Measurements from ENCODE around the gene CDK4.
"Not testable (repeated sequence)": the region's sequence is repeated elsewhere in the genome, so short reads cannot be mapped to it uniquely, and the experiment has no call there.

Gene CDK4

DNA sequence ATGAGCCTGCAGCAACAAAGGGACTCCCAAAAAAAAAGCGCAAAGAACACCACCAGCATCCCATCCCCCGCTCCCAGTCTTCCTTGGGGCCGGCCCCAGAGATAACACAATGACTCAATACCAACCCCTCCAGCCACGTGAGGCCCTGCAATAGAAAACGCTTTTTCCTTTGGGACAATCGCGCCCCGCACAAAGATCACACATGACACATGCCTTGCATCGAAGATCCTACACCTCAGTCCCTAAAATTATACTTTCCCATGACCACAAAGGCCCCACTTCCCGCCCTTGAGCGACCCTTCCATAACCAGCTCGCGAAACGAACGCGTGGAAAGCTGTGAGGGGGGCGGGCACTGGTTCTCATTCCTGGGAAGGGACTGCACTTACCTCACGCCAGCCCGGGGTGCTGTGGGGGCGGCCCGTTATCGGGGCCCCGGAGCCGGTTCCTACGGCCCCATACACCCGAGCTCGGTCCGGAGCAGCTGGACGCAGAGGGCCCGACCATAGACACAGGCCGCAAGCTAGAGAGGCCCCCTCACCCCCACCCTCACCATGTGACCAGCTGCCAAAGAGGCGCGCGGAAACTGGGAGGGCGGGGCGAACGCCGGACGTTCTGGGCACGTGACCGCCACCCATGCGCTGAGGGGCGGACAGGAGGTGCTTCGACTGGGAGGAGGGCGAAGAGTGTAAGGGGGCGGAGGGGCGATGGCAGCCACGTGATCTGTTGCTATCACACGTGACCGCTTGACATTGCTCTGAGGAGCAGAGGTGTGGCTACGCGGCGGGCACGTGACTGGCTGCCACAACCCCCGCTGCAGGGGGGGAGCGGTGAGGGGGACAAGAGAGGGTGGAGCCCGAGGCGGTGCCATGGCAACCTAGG is at the start of gene CDK4:
Gene CDK4, minus strand, starts transcription at position 523 of the 880 bp plus-strand sequence. CDS start 593 bp downstream, outside the sequence.
- FAIRE-seq: no peak

DNA sequence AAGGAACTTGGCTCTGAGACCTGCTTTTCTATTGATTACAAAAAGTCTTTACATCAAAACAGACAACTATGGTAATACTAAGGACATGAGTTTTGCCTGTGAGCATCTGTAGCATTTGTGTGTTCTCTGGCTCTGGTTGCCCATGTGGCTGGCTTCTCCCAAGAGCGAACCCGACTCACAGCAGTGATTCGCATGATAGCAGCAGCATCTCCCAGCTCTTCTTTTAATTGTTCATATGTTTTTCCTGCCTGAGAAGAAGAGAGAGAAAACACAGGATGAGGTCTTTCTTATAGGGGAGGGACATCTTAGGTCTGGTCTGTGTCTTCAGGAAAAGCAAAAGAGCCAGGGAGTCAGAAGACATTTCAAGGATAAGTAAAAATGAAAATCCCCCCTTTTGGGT is 48.9 kb upstream of the CDK4 start:
- no peak for FAIRE-seq

GRCh38 chr12:57797933-57798332 is 45.8 kb upstream of the CDK4 start:
- no peak for FAIRE-seq

GRCh38 chr12:57796996-57797395 is 44.9 kb upstream of the CDK4 start:
- no peak for FAIRE-seq

DNA sequence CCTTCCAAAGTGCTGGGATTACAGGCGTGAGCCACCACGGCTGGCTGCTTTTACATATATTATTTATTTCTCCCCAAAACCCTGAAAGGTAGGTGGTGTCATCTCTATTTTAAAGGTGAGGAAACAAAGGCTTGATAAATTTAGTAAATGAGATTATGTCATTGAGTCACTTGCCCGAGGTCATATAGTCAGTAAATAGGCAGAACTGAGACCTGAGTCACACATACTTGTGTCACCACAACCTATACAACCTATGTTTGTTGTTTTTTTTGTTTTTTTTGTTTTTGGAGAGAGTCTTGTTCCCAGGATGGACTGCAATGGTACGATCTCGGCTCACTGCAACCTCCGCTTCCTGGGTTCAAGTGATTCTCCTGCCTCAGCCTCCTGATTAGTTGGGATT is 43.2 kb upstream of the CDK4 start:
- no peak for FAIRE-seq

DNA sequence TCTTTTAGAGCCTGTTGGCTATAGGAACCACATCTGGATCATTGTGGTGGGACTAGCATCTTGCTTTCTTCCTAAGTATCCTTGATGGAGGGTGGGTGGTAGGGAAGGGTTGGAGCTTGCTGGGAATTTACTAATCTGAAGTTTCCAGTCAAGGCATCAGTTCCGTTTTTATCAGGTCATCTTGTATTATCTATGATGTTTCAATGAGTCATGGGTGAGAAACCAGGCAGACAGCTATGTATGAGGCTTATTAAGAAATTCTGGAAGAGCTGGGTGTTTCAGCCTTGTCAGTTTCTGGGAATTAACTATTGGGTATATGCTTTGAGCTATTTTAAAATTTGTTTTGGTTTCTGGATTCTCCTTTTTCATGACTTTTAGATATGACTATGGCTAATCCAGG is 41.8 kb upstream of the CDK4 start:
- FAIRE-seq: no peak

DNA sequence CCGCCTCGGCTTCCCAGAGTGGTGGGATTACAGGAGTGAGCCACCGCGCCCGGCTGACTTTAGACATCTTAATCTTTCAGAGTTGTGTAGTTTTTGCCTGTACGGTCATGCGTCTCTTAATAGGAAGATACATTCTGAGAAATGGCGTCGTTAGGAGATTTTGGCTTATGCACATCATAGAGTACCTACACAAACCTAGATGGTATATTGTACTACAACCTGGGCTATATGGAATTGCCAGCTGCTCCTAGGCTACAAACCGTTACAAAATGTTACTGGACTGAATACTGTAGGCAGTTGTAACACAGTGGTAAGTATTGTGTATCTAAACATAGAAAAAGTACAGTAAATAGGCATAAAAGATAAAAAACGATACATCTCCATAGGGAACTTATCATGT is 31.8 kb upstream of the CDK4 start:
- no peak for FAIRE-seq

DNA sequence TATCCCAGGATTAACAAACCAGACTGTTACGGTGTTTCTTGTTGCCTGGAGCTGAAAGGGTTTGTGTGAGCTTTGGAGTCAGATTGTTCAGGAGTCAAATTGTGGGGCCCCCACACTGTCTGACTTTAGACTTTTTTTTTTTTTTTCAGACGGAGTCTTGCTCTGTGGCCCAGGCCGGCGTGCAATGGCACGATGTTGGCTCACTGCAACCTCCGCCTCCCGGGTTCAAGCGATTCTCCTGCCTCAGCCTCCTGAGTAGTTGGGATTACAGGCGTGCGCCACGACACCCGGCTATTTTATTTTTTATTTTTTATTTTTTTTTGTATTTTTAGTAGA is 31.3 kb upstream of the CDK4 start:
- FAIRE-seq: no peak

DNA sequence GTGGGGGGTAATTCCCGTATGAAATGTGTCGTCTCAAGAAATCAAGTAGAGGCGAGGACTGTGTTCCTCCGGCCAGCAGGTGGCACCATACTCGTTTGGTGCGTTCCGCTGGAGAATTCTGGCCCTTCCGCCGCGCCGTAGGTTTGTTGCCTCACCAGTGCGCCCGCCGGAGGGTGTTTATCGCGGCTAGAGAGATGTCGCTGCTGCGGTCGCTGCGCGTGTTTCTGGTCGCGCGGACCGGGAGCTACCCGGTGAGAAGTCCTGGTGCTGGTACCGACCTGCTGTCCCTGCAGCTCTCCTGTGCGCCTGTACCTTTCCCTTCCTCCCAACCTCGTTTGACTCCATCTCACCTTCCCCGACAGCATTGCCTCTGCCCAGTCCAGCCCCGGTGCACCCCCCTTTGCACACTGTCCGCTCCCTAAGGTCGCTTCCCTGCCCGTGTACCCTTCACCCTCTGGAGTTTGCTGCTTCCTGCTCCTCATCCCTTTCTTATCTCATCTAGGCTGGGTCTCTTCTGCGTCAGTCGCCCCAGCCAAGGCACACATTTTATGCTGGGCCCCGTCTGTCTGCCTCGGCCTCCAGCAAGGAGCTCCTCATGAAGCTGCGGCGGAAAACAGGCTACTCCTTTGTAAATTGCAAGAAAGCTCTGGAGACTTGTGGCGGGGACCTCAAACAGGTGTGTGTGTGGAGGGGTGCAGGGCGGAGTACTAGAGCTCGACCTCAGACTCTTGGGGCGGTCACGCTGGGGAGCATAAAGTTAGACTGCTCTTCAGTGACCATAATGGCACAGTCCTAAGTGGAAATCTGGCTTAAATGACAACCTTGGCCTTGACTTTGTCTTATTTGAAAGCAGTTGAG is 30.7 kb upstream of the CDK4 start, which contains the start of gene TSFM:
Gene TSFM, plus strand, starts transcription at position 180 of the 858 bp plus-strand sequence. Its CDS starts 15 bp downstream, at position 195.
- no peak for FAIRE-seq

GRCh38 chr12:57782243-57782607 is 30.1 kb upstream of the CDK4 start:
- FAIRE-seq: no peak

- FAIRE-seq: no peak
Observed at GRCh38 chr12:57781801-57782200, 29.7 kb upstream of the CDK4 start.

- FAIRE-seq: no peak
Observed at GRCh38 chr12:57781244-57781643, 29.1 kb upstream of the CDK4 start.

GRCh38 chr12:57780284-57780897 is 28.3 kb upstream of the CDK4 start:
- FAIRE-seq: no peak

DNA sequence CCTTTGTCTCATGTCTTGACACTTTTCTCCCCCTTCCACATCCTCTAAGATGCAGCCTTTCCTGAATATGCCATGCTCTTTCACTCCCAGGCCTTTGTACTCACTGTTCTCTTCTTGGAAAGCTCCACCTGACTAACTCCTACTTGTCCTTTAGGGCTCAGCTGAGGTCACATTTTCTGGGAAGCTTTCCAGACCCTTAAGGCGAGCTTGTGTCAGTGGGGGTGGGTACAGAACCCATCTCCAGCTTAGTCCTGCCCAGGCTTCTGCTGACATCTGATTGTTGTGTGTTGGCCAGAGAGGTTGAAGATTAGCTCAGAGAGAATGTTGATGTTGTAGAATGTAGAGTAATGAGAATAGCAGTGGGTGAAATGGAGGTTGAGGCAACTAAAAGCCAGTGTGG is 27.6 kb upstream of the CDK4 start:
- no peak for FAIRE-seq

GRCh38 chr12:57777911-57778310 is 25.8 kb upstream of the CDK4 start:
- no peak for FAIRE-seq

- no peak for FAIRE-seq
Observed at GRCh38 chr12:57777367-57777766, 25.3 kb upstream of the CDK4 start.

DNA sequence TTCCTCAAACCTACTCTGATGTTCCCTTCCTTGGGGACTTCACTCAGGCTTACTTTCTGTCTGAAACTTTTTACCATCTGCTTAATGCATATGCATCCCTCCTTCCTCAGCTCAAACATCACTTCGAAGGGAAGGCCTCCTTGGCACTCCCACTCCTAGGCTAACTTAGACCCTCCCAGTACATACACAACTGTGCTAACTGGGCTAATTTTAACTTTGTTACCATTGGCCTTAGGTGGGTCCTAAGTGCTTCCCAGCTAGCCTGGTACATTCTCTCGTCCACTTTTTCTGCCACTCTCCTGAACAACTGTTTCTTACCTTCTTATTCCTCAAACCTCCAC is 24.1 kb upstream of the CDK4 start:
- FAIRE-seq: no peak

GRCh38 chr12:57775563-57776246 is 23.6 kb upstream of the CDK4 start:
- FAIRE-seq: no peak

DNA sequence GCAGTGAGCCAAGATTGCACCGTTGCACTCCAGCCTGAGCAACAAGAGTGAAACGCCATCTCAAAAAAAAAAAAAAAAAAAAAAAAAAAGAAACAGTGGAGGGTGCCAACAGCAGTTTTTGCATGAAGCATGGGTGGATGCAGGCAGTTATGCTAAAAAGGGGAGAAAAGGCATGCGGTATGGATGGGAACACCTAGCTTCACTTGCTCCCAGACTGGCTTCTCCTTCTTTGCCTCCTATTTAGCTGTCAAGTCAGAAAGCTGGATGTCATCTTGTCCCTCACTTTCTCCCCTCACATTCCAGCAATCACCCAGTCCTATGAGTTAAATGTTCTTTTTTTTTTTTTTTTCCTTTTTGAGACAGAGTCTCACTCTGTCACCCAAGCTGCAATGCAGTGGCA is 22.9 kb upstream of the CDK4 start:
- no peak for FAIRE-seq

GRCh38 chr12:57774634-57775033 is 22.5 kb upstream of the CDK4 start:
- not testable (repeated sequence) for FAIRE-seq

- no peak for FAIRE-seq
Observed at GRCh38 chr12:57772429-57773322, 20.6 kb upstream of the CDK4 start, which contains the start of gene EEF1AKMT3. TSS of gene EEF1AKMT3 (plus strand) at chr12:57772614. CDS start at chr12:57772725, 111 bp downstream.
